TTC549 (cell line): ENCODE data around the gene KSR2.
"Not testable (repeated sequence)": the region's sequence is repeated elsewhere in the genome, so short reads cannot be mapped to it uniquely, and the experiment has no call there.

Experiments used
- FAIRE-seq: peaks from 2 replicates; lab custom pipeline; 2012; peaks lifted over from hg19 to GRCh38; lab: Jason Lieb, UNC

Gene KSR2

DNA sequence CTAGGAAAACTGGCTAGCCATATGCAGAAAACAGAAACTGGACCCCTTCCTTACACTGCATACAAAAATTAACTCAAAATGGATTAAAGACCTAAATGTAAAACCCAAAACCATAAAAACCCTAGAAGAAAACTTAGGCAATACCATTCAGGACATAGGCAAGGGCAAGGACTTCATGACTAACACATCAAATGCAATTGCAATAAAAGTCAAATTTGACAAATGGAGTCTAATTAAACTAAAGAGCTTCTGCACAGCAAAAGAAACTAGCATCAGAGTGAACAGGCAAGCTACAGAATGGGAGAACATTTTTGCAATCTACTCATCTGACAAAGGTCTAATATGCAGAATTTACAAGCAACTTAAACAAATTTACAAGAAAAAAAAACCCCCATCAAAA, 222.4 kb downstream of the KSR2 start:
- not testable (repeated sequence) for FAIRE-seq

GRCh38 chr12:117744418-117744817, 224.4 kb downstream of the KSR2 start:
- FAIRE-seq: no peak

DNA sequence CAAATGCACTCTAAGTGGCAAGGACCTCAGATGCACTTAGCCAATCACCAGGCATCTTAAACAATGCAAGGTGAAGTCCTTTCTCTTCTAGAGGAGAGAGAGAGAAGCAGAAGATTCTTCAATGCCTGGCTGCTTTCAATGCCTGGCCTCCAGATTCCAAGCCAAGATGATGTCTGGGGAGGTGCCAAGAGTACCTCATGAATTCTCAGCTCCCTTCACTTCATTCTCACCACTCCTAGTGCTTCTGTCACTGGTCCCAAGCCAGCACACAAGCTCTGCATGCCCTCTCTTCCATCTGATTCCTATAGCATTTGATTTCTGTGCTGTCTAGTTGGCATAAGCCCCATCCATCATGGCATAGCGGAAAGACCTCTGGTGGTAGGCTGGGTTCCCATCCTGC, 225.0 kb downstream of the KSR2 start:
- FAIRE-seq: no peak

DNA sequence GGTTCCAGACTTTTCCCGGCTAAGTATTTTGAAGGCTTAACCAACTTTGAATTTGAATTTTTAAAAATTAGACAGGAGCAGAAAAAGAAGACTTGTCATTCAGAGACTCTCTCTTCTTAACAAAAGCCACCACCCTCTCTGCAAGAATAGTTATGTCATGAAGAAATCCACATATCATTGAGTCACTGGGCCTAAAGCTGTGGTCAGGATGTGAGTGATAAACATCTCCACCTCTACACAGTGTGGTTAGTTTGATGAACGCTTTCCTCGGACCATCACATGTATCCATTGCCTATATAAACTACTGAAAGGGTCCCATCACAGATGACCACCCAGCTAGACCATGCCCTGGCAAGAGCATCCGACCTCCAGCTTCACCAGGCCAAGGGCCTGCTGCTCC, 226.1 kb downstream of the KSR2 start:
- FAIRE-seq: no peak

GRCh38 chr12:117738233-117738632, 230.6 kb downstream of the KSR2 start:
- no peak for FAIRE-seq

- FAIRE-seq: no peak
These were observed 235.3 kb downstream of the KSR2 start for GRCh38 chr12:117733549-117733805.

DNA sequence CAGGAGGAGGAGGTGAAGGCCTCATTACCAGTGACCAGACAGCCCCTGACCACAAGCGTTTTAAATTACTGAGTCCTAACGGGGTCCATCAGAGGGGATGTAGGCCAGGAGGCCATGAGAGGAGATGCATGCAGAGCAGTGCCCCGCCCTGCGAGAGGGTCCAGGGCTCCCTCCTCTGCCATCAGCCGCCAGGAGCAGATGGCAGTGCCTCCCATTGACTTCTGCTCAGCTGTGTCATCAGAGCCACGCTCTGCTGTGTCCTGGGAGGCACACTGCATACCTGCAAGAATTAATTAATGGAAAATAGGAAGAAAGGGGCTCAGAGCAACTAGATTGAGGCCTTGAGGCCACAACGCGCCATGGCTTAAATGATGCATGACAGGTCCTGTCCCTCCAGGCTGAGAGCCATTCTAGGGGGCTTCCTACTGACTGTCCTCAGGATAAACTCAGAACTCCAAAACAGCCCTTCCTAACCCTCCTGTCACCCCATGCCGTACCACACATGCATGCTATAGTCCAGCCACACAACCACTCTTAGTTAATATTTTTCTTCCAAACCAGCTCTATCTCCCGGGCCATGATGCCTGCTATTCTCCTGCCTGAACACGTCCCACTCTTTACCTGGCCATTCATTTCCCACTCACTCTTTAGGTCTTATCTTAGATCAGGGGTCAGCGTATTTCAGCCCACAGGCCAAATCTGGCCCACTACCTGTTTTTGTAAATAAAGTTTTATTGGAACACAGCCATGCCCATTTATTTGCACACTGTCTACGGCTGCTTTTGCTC, 235.8 kb downstream of the KSR2 start:
- FAIRE-seq: no peak

DNA sequence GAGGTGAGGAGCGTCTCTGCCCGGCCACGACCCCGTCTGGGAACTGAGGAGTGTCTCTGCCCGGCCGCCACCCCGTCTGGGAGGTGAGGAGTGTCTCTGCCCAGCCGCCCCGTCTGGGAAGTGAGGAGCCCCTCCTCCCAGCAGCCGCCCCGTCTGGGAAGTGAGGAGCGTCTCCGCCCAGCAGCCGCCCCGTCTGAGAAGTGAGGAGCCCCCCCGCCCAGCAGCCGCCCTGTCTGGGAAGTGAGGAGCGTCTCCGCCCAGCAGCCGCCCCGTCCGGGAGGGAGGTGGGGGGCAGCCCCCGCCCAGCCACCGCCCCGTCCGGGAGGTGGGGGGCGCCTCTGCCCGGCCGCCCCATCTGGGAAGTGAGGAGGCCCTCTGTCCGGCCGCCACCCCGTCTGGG, 237.7 kb downstream of the KSR2 start:
- not testable (repeated sequence) for FAIRE-seq

GRCh38 chr12:117727301-117727700, 241.5 kb downstream of the KSR2 start:
- FAIRE-seq: no peak

GRCh38 chr12:117724543-117724942, 244.2 kb downstream of the KSR2 start:
- FAIRE-seq: no peak

GRCh38 chr12:117718559-117718958, 250.2 kb downstream of the KSR2 start:
- no peak for FAIRE-seq

GRCh38 chr12:117718141-117718540, 250.6 kb downstream of the KSR2 start:
- no peak for FAIRE-seq

DNA sequence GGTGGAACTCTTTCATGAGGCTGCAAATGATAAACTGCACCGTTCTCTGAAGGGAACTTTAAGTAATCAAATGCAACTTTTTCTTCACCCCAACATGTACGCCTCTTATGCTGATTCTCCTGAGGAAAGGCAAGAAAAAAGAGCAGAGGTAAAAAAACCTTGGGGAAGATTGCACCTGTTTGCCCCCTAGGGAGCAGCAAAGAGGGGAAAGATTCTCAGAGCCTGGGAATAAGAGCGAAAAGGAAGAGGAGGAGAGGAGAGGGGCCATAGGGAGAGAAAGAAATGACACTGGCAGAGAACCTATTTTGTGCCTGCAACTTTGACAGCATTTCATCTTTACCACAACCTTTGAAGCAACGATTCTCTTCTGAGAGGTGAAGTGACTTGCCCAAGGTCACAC, 254.6 kb downstream of the KSR2 start:
- no peak for FAIRE-seq

- no peak for FAIRE-seq
These were observed 258.7 kb downstream of the KSR2 start for GRCh38 chr12:117710121-117710520.

- FAIRE-seq: no peak
These were observed 260.9 kb downstream of the KSR2 start for GRCh38 chr12:117707861-117708260.

DNA sequence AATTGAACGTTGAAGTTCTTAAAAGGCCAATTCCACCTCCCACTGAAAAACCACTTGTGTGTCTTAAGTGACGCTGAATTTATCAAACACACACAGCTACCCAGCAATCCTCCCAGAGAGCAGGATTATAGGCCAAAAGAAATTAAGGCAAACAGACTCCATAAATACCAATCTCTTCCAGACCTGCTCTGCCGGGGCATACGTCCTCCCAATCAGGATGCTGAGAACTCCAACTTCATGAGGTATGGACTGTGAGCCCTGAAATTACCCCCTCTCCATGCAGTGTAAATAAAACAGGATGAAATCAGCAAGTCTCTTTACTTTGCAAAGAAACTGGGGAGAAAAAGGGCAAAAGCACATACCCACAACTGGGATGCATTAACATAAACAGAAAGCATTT, 265.2 kb downstream of the KSR2 start:
- FAIRE-seq: no peak

DNA sequence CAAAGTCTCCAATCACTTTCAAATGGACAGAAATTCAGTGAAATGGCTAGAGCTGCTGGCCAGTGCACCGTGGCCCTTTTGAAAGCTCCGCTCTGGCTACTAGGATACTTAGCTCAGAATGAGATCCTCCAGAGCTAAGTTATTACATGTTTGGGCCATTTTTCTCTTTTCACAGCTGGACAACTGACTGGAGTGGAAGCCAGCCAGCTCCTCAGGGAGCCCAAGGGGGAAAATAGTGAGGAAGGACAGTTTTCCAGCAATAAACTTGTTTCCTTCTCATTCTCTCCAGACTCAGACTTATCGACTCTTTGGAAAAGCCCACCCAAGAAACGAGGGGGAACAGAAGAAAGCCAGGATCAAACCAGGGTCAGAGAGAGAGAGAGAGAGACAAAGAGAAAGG, 266.0 kb downstream of the KSR2 start:
- FAIRE-seq: no peak

DNA sequence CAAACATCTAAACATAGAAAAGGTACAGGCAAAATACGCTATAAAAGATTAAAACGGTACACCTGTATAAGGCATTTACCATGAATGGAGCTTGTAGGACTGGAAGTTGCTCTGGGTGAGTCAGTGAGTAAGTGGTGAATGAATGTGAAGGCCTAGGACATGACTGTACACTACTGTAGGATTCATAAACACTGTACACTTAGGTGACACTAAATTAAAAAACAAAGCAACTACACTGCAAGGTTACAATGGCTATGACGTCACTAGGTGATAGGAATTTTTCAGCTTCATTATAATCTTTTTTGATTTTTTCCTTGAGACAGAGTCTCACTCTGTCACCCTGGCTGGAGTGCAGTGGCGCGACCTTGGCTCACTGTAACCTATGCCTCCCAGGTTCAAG, 269.2 kb downstream of the KSR2 start:
- FAIRE-seq: no peak

DNA sequence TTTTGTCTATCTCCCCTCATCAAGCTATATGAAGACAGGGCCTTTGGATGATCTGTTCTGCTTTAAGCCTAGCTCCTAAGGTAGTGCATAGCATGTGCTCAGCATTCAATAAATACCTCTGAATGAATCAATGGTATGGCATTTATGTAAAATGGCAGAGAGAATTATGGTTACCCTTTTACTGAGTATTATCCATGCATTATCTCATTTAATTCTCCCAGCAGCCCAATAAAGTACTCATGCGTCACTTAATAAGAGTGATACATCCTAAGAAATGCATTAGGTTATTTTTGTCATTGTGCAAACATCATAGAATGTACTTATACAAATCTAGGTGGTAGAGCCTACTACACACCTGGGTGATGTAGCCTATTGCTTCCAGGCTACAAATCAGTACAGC, 269.7 kb downstream of the KSR2 start:
- FAIRE-seq: no peak

- no peak for FAIRE-seq
These were observed 272.8 kb downstream of the KSR2 start for GRCh38 chr12:117695956-117696355.

DNA sequence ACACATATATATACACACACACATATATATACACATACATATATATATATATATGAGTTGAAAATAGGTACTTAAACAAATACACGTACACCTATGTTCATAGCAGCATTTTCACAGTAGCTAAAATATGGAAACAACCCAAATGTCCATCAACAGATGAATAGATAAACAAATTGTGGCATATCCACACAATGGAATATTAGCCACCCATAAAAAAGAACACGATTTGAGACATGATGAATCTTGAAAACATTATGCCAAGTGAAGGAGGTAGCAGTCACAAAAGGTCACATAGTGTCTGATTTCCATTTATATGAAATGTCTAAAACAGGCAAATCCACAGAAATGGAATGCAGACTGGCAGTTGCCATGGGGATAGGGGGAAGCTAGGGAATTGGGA, 276.3 kb downstream of the KSR2 start:
- FAIRE-seq: no peak

DNA sequence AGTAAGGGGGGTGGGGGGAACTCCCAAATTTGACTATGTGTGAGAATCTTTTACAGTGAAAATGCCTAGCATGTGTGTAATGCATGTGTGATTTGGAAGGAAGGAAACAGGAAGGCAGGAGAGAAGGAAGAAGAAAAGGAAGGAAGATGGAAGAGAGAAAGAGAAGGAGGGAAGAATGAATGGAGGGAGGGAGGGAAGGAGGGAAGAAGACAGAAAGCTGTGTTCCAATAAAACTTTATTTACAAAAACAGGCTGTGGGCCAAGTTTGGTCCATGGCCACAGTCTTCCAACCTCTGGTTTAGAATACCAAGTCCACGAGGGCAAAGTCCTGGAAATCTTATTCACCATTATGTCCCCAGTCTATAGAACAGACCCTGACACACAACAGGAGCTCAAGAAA, 278.9 kb downstream of the KSR2 start:
- no peak for FAIRE-seq

GRCh38 chr12:117688446-117688845, 280.3 kb downstream of the KSR2 start:
- FAIRE-seq: no peak

DNA sequence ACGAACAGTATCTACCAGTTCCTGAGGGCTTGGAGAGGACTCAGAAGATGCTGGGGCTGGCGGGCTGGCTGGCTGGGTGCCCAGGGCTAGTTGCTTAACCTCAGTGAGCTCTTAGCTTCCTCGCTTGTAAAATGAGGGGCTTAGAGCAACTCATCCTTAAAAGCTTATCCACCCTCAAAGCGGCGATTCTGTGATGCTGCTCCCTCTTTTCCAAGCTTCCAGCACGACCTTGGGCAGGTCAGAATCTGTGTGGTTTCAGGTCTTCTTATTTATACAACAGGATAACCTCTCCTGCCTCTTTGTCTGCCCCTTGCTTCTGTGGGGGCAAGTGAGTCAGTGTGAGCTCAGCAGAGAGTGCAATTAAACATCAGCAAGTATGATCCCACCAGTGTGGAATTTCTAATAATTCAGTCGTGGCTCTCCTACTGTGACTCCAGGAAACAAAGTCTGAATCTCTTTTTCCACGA, 281.8 kb downstream of the KSR2 start:
- no peak for FAIRE-seq

- no peak for FAIRE-seq
These were observed 282.6 kb downstream of the KSR2 start for GRCh38 chr12:117686210-117686609.
